IMR-90 (cell line): Measurements from ENCODE around the gene CLIC5. TPM values are rescaled to one million over a fixed set of nuclear protein-coding genes. Genes with fewer than 3 reads are reported as not detected.

Source experiments
- ATAC-seq: fragments of 200-7000 bp; cut with Tn5 transposase; 2 replicates; pipeline ENCODE4 v1.9.1; 2020; ENCODE audit warnings: low read depth, mild to moderate bottlenecking, moderate library complexity
- BruUV-seq: library from RNA; stranded (reverse); fragments of 400-500 nt; replicated peaks from 2 replicates; lab custom pipeline; 2021; lab: Mats Ljungman, UMichigan
- CTCF ChIA-PET: fragments of 300-600 bp; formaldehyde crosslinking; extraction: SDS; loops from one replicate; lab custom pipeline; 2021; ENCODE audit warnings: antibody characterized with exemption; lab: Yijun Ruan, JAX
- POLR2A ChIA-PET: fragments of 300-600 bp; sonication (Branson Sonifier 250); formaldehyde crosslinking; loops from one replicate; lab custom pipeline; 2022; ENCODE audit warnings: antibody characterized with exemption; ENCODE audit not compliant: unreplicated experiment; lab: Charles Lee
- DNase-seq: peaks from one replicate; pipeline ENCODE4 v3.0.0; 2013
- H2AFZ ChIP-seq: replicated peaks from 2 replicates; pipeline ENCODE3; 2013; ENCODE audit warnings: low read length, mild to moderate bottlenecking; ENCODE audit not compliant: poor library complexity
- H2AK5ac ChIP-seq: 2 replicates; pipeline ENCODE4 v1.6.1; 2013; ENCODE audit warnings: low read depth, low read length, inconsistent platforms
- H2AK9ac ChIP-seq: replicated peaks from 2 replicates; pipeline ENCODE3; 2013; ENCODE audit warnings: mild to moderate bottlenecking, low read depth, low read length, moderate library complexity; ENCODE audit not compliant: poor library complexity
- H2BK120ac ChIP-seq: 2 replicates; pipeline ENCODE4 v1.6.1; 2013; ENCODE audit warnings: low read depth, low read length, inconsistent platforms
- H2BK15ac ChIP-seq: 3 replicates; pipeline ENCODE4 v1.6.1; 2013; ENCODE audit warnings: low read depth, low read length, inconsistent platforms
- H2BK20ac ChIP-seq: 2 replicates; pipeline ENCODE4 v1.6.1; 2013; ENCODE audit warnings: low read depth, mild to moderate bottlenecking, inconsistent platforms, low read length, moderate library complexity
- H2BK5ac ChIP-seq: 2 replicates; pipeline ENCODE4 v1.6.1; 2013; ENCODE audit warnings: mild to moderate bottlenecking, low read depth, low read length, inconsistent platforms; ENCODE audit not compliant: poor library complexity, severe bottlenecking
- H3K14ac ChIP-seq: replicated peaks from 2 replicates; pipeline ENCODE4 v1.6.1; 2013; ENCODE audit warnings: low read depth, low read length, inconsistent platforms
- H3K18ac ChIP-seq: 2 replicates; pipeline ENCODE4 v1.6.1; 2013; ENCODE audit warnings: low read depth, low read length, control low read depth
- H3K23ac ChIP-seq: 2 replicates; pipeline ENCODE4 v1.6.1; 2013; ENCODE audit warnings: low read depth, low read length, inconsistent platforms
- H3K27ac ChIP-seq: 2 replicates; pipeline ENCODE4 v1.5.1; 2013; ENCODE audit warnings: mild to moderate bottlenecking, control low read depth, low read length; ENCODE audit not compliant: insufficient read depth
- H3K27me3 ChIP-seq: 2 replicates; pipeline ENCODE4 v1.6.1; 2013; ENCODE audit warnings: low read length; ENCODE audit not compliant: control insufficient read depth, insufficient read depth
- H3K36me3 ChIP-seq: 2 replicates; pipeline ENCODE4 v1.6.1; 2013; ENCODE audit warnings: low read length, mixed read lengths; ENCODE audit not compliant: control insufficient read depth, insufficient read depth
- H3K4ac ChIP-seq: 2 replicates; pipeline ENCODE4 v1.6.1; 2013; ENCODE audit warnings: low read depth, low read length, inconsistent platforms
- H3K4me1 ChIP-seq: 2 replicates; pipeline ENCODE4 v1.6.1; 2013; ENCODE audit warnings: low read length, mixed read lengths; ENCODE audit not compliant: control insufficient read depth, insufficient read depth
- H3K4me2 ChIP-seq: 2 replicates; pipeline ENCODE4 v1.6.1; 2013; ENCODE audit warnings: low read depth, mild to moderate bottlenecking, control low read depth, low read length, moderate library complexity
- H3K4me3 ChIP-seq: 2 replicates; pipeline ENCODE4 v1.5.1; 2013; ENCODE audit warnings: low read depth, mild to moderate bottlenecking, control low read depth, low read length, moderate library complexity; ENCODE audit not compliant: insufficient read depth
- H3K56ac ChIP-seq: 2 replicates; pipeline ENCODE4 v1.6.1; 2013; ENCODE audit warnings: low read length, inconsistent platforms; ENCODE audit not compliant: insufficient read depth; ENCODE audit errors: extremely low read depth
- H3K79me1 ChIP-seq, 2 experiments: 2 replicates each; pipeline ENCODE4 v1.6.1; 2013; ENCODE audit warnings: low read length in 2 of 2, inconsistent platforms in 1 of 2, low read depth in 1 of 2
- H3K9ac ChIP-seq: 2 replicates; pipeline ENCODE4 v1.6.1; 2013; ENCODE audit warnings: low read depth, low read length, control low read depth
- H3K9me1 ChIP-seq: 2 replicates; pipeline ENCODE4 v1.6.1; 2013; ENCODE audit warnings: low read length, inconsistent platforms; ENCODE audit not compliant: insufficient read depth
- H3K9me3 ChIP-seq: 2 replicates; pipeline ENCODE4 v1.6.1; 2013; ENCODE audit warnings: low read length; ENCODE audit not compliant: control insufficient read depth, insufficient read depth
- H4K20me1 ChIP-seq: 2 replicates; pipeline ENCODE4 v1.6.1; 2013; ENCODE audit warnings: low read length, inconsistent platforms; ENCODE audit not compliant: insufficient read depth
- H4K5ac ChIP-seq: 2 replicates; pipeline ENCODE4 v1.6.1; 2013; ENCODE audit warnings: mild to moderate bottlenecking, low read depth, low read length, control low read depth
- H4K8ac ChIP-seq, 2 experiments: 2 replicates each; pipeline ENCODE4 v1.6.1; 2013; ENCODE audit warnings: low read depth in 2 of 2, low read length in 2 of 2, control low read depth in 1 of 2, inconsistent platforms in 1 of 2
- H4K91ac ChIP-seq: 2 replicates; pipeline ENCODE4 v1.6.1; 2013; ENCODE audit warnings: low read depth, low read length, inconsistent platforms; ENCODE audit not compliant: insufficient read depth
- BHLHE40 ChIP-seq: fragments of 150-350 bp; IDR thresholded peaks from 2 replicates; pipeline ENCODE4 v1.6.1; 2016; ENCODE audit warnings: mild to moderate bottlenecking, low read depth, low read length
- CEBPB ChIP-seq: IDR thresholded peaks from 2 replicates; pipeline ENCODE4 v1.6.1; 2012; ENCODE audit warnings: low read depth, low read length, improper control_type of control experiment
- CHD1 ChIP-seq: IDR thresholded peaks from 2 replicates; pipeline ENCODE4 v1.6.1; 2012; ENCODE audit warnings: low read depth, low read length, improper control_type of control experiment
- FOS ChIP-seq: fragments of 150-350 bp; IDR thresholded peaks from 2 replicates; pipeline ENCODE4 v1.6.1; 2016; ENCODE audit warnings: low read depth, low read length
- MAFK ChIP-seq: IDR thresholded peaks from 2 replicates; pipeline ENCODE4 v1.6.1; 2012; ENCODE audit warnings: low read depth, low read length, improper control_type of control experiment
- MAZ ChIP-seq: IDR thresholded peaks from 2 replicates; pipeline ENCODE4 v1.6.1; 2012; ENCODE audit warnings: low read depth, mild to moderate bottlenecking, low read length, improper control_type of control experiment, moderate library complexity, borderline replicate concordance
- MXI1 ChIP-seq: IDR thresholded peaks from 2 replicates; pipeline ENCODE4 v1.6.1; 2012; ENCODE audit warnings: low read depth, mild to moderate bottlenecking, low read length, moderate library complexity, borderline replicate concordance
- NFE2L2 ChIP-seq: fragments of 150-350 bp; IDR thresholded peaks from 2 replicates; pipeline ENCODE4 v1.6.1; 2016; ENCODE audit warnings: low read depth, mild to moderate bottlenecking, low read length
- POLR2A ChIP-seq: IDR thresholded peaks from 2 replicates; pipeline ENCODE4 v1.6.1; 2012; ENCODE audit warnings: mild to moderate bottlenecking, low read depth, low read length
- RAD21 ChIP-seq: IDR thresholded peaks from 2 replicates; pipeline ENCODE4 v1.6.1; 2012; ENCODE audit warnings: low read length, improper control_type of control experiment
- RCOR1 ChIP-seq: IDR thresholded peaks from 2 replicates; pipeline ENCODE4 v1.6.1; 2012; ENCODE audit warnings: mild to moderate bottlenecking, low read length, improper control_type of control experiment; ENCODE audit not compliant: insufficient replicate concordance
- RFX5 ChIP-seq: IDR thresholded peaks from 2 replicates; pipeline ENCODE4 v1.8.0; 2012; ENCODE audit warnings: low read depth, mild to moderate bottlenecking, low read length, moderate library complexity
- SMC3 ChIP-seq: fragments of 150-350 bp; IDR thresholded peaks from 2 replicates; pipeline ENCODE4 v1.6.1; 2016; ENCODE audit warnings: low read depth, mild to moderate bottlenecking, antibody characterized with exemption, low read length, moderate library complexity
- WGBS, 2 experiments: methylation state at CpG; one replicate each; pipeline versions ENCODE4 v1.1.5 to v1.1.7; 2013; ENCODE audit warnings: missing lambda C conversion rate in 2 of 2; ENCODE audit not compliant: insufficient read length in 1 of 2; ENCODE audit errors: extremely low coverage in 2 of 2; 5-methylcytosine and 5-hydroxymethylcytosine counted together
- dilution Hi-C: fragments of 300-500 bp; cut with HindIII; formaldehyde crosslinking; loops from one replicate; pipeline ENCODE4 v1.14.3; 2018; ENCODE audit warnings: low sequenced_read_pairs; ENCODE audit not compliant: unreplicated experiment
- in situ Hi-C: fragments of 300-500 bp; cut with MboI; formaldehyde crosslinking; loops from 3 replicates; pipeline ENCODE4 v1.14.3; 2019; ENCODE audit warnings: low sequenced_read_pairs, inconsistent platforms, mixed read lengths
- intact Hi-C: fragments of 100-400 bp; cut with micrococcal nuclease; formaldehyde crosslinking; loops from 2 replicates; pipeline ENCODE4 v1.10.0; 2022
- polyA plus RNA-seq, 3 experiments: library from polyadenylated mRNA; depleted of rRNA; stranded (reverse); fragments of >200 nt; gene quantifications; 2 replicates each; pipeline ENCODE4 v1.2.3, GENCODE V29; 2012; ENCODE audit warnings: low replicate concordance in 1 of 3
- total RNA-seq: library from RNA; depleted of rRNA; stranded (reverse); fragments of >200 nt; gene quantifications from 2 replicates; pipeline ENCODE4 v1.2.3, GENCODE V29; 2012
- TF ChIP-seq, protein P1 (sequence below): conservative IDR thresholded peaks from 2 replicates; pipeline ENCODE4 v1.5.1; 2012; ENCODE audit warnings: mild to moderate bottlenecking, low read depth, low read length, improper control_type of control experiment
- TF ChIP-seq, protein P2 (sequence below): fragments of 150-350 bp; IDR thresholded peaks from 2 replicates; pipeline ENCODE4 v1.6.1; 2017; ENCODE audit warnings: mild to moderate bottlenecking, antibody characterized with exemption, low read length, low read depth

The CLIC5 gene
- total and polyA plus RNA-seq, 2 of the 4 experiments (the other 2 are of a cell fraction) = not detected

GRCh38 chr6:45951321-45952167, 64.1 kb downstream of the CLIC5 start (continued):
- TF ChIP-seq CHD1 = no peak

GRCh38 chr6:45949256-45949655, 66.4 kb downstream of the CLIC5 start:
- BruUV-seq = no TSS peak
- CTCF ChIA-PET = interaction anchor here (0.9 kb wide), 1 partner anchor 10 kb away, joined by 3 read pairs; no protein-coding TSS in a partner anchor
- in situ Hi-C loops = no loop called here

More at GRCh38 chr6:45949256-45949655, 66.4 kb downstream of the CLIC5 start:
- Histone ChIP-seq H2BK20ac (no peak overlapping the region), H2BK15ac (no peak overlapping the region), H3K9ac (no peak overlapping the region), H3K4me1 (no peaks in the 10 kb centered on the region), H4K20me1 (no peaks in the 10 kb centered on the region), H3K27ac (no peak overlapping the region), H4K8ac (no peak overlapping the region), H3K36me3 (no peaks in the 10 kb centered on the region), H2AK5ac (no peak overlapping the region), H2AK9ac (no peak overlapping the region), H3K18ac (no peak overlapping the region), H4K91ac (no peak overlapping the region), H3K4me3 (no peak overlapping the region), H3K14ac (no peak overlapping the region), H3K56ac (no peak overlapping the region), H3K4me2 (no peak overlapping the region), H3K79me1 (no peaks in the 10 kb centered on the region), H4K5ac (no peak overlapping the region), H2AFZ (no peak overlapping the region), H3K9me1 (no peaks in the 10 kb centered on the region; the same call in 1 of the 2 replicates), H3K27me3 (peaks cover 13% of the 10 kb centered on the region; the same call in 1 of the 2 replicates), H3K4ac (no peak overlapping the region), H3K23ac (no peak overlapping the region), H2BK5ac (no peak overlapping the region), H3K9me3 (no peaks in the 10 kb centered on the region), H2BK120ac (no peak overlapping the region)
- DNase-seq (no peak), ATAC-seq (no peak)
- no CpG with 5 or more reads among the region's 7 CpGs for WGBS, 2 experiments
- TF ChIP-seq POLR2A = no peak
- TF ChIP-seq MAFK = no peak
- TF ChIP-seq, protein P1, sequence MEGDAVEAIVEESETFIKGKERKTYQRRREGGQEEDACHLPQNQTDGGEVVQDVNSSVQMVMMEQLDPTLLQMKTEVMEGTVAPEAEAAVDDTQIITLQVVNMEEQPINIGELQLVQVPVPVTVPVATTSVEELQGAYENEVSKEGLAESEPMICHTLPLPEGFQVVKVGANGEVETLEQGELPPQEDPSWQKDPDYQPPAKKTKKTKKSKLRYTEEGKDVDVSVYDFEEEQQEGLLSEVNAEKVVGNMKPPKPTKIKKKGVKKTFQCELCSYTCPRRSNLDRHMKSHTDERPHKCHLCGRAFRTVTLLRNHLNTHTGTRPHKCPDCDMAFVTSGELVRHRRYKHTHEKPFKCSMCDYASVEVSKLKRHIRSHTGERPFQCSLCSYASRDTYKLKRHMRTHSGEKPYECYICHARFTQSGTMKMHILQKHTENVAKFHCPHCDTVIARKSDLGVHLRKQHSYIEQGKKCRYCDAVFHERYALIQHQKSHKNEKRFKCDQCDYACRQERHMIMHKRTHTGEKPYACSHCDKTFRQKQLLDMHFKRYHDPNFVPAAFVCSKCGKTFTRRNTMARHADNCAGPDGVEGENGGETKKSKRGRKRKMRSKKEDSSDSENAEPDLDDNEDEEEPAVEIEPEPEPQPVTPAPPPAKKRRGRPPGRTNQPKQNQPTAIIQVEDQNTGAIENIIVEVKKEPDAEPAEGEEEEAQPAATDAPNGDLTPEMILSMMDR = no peak
- TF ChIP-seq CEBPB = no peak
- no peak for TF ChIP-seq RCOR1
- TF ChIP-seq MAZ = no peak
- TF ChIP-seq FOS = no peak
- TF ChIP-seq MXI1 = no peak
- TF ChIP-seq NFE2L2 = no peak
- TF ChIP-seq RFX5 = no peak
- TF ChIP-seq RAD21 = no peak
- no peak for TF ChIP-seq SMC3
- no peak for TF ChIP-seq BHLHE40
- TF ChIP-seq, protein P2, sequence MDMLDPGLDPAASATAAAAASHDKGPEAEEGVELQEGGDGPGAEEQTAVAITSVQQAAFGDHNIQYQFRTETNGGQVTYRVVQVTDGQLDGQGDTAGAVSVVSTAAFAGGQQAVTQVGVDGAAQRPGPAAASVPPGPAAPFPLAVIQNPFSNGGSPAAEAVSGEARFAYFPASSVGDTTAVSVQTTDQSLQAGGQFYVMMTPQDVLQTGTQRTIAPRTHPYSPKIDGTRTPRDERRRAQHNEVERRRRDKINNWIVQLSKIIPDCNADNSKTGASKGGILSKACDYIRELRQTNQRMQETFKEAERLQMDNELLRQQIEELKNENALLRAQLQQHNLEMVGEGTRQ = no peak
- TF ChIP-seq CHD1 = no peak
- dilution Hi-C loops (no loop called here), intact Hi-C loops (no loop called here)
- POLR2A ChIA-PET = no interaction called here
